Measurements from ENCODE around the gene PCLAF. TPM values are rescaled to one million over a fixed set of nuclear protein-coding genes. Genes with fewer than 3 reads are reported as not detected.

Gene PCLAF
- total RNA-seq, 1 experiment from 2014 or later = 93.5 TPM

DNA sequence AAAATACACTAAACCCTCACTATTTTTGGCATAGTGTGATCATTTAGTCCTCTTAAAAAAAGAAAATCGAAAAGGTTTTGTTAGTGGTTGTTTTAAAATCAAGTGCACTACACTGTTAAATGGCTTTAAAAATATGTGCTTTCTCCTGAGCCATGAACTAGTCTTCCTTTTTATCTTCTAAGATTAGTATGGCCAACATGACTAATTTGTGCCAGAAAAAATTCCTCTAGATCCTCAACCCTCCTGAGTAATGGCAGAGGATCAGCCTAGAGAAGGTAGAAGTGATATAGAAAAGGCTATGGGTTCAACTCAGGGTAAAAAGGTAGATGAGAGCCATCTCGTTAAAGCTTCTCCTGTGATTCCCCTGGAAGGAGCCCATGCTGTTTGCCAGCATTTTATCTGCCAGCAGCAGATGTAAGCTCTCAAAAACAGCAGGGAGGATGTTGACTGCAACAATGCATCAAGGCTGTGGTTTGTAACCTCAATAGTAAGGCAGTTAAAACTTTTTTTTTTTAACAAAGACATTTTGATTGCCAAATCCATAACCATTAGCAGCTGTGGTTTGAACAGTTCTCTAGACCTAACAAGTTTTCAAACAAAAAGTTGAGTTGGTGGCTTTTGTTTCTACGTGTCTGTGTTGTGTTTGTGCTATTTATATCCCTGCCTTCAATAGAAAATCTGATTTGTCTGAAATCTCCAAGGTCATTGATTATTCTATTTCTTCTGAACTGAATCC, 48.9 kb upstream of the PCLAF start:
- no peaks in the 10 kb centered on the region for H3K79me2 ChIP-seq (ENCODE audit: insufficient read depth, low read length)
- TF ChIP-seq, protein P1, sequence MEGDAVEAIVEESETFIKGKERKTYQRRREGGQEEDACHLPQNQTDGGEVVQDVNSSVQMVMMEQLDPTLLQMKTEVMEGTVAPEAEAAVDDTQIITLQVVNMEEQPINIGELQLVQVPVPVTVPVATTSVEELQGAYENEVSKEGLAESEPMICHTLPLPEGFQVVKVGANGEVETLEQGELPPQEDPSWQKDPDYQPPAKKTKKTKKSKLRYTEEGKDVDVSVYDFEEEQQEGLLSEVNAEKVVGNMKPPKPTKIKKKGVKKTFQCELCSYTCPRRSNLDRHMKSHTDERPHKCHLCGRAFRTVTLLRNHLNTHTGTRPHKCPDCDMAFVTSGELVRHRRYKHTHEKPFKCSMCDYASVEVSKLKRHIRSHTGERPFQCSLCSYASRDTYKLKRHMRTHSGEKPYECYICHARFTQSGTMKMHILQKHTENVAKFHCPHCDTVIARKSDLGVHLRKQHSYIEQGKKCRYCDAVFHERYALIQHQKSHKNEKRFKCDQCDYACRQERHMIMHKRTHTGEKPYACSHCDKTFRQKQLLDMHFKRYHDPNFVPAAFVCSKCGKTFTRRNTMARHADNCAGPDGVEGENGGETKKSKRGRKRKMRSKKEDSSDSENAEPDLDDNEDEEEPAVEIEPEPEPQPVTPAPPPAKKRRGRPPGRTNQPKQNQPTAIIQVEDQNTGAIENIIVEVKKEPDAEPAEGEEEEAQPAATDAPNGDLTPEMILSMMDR (IDR thresholded peaks at IDR 0.05 in 2 of 3, conservative IDR thresholded peaks at IDR 0.05 in 1 of 3; ENCODE audit: borderline replicate concordance in 1 of 3, insufficient read depth in 1 of 3, low read depth in 2 of 3, low read length in 2 of 3) = no peak
- no peak for TF ChIP-seq EZH2 (IDR thresholded peaks at IDR 0.05)
- TF ChIP-seq EGR1 (IDR thresholded peaks at IDR 0.05; ENCODE audit: low read depth) = no peak
- no peak for TF ChIP-seq FOSL1 (IDR thresholded peaks at IDR 0.05; ENCODE audit: low read depth)
- TF ChIP-seq, protein P2, sequence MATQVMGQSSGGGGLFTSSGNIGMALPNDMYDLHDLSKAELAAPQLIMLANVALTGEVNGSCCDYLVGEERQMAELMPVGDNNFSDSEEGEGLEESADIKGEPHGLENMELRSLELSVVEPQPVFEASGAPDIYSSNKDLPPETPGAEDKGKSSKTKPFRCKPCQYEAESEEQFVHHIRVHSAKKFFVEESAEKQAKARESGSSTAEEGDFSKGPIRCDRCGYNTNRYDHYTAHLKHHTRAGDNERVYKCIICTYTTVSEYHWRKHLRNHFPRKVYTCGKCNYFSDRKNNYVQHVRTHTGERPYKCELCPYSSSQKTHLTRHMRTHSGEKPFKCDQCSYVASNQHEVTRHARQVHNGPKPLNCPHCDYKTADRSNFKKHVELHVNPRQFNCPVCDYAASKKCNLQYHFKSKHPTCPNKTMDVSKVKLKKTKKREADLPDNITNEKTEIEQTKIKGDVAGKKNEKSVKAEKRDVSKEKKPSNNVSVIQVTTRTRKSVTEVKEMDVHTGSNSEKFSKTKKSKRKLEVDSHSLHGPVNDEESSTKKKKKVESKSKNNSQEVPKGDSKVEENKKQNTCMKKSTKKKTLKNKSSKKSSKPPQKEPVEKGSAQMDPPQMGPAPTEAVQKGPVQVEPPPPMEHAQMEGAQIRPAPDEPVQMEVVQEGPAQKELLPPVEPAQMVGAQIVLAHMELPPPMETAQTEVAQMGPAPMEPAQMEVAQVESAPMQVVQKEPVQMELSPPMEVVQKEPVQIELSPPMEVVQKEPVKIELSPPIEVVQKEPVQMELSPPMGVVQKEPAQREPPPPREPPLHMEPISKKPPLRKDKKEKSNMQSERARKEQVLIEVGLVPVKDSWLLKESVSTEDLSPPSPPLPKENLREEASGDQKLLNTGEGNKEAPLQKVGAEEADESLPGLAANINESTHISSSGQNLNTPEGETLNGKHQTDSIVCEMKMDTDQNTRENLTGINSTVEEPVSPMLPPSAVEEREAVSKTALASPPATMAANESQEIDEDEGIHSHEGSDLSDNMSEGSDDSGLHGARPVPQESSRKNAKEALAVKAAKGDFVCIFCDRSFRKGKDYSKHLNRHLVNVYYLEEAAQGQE (IDR thresholded peaks at IDR 0.05; ENCODE audit: low read depth) = no peak
- TF ChIP-seq YY1 (IDR thresholded peaks at IDR 0.05; ENCODE audit: extremely low read depth, insufficient replicate concordance, low read depth, low read length) = no peak
- TF ChIP-seq, protein P3, sequence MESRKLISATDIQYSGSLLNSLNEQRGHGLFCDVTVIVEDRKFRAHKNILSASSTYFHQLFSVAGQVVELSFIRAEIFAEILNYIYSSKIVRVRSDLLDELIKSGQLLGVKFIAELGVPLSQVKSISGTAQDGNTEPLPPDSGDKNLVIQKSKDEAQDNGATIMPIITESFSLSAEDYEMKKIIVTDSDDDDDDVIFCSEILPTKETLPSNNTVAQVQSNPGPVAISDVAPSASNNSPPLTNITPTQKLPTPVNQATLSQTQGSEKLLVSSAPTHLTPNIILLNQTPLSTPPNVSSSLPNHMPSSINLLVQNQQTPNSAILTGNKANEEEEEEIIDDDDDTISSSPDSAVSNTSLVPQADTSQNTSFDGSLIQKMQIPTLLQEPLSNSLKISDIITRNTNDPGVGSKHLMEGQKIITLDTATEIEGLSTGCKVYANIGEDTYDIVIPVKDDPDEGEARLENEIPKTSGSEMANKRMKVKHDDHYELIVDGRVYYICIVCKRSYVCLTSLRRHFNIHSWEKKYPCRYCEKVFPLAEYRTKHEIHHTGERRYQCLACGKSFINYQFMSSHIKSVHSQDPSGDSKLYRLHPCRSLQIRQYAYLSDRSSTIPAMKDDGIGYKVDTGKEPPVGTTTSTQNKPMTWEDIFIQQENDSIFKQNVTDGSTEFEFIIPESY (IDR thresholded peaks at IDR 0.05; ENCODE audit: extremely low read depth, insufficient replicate concordance, low read length) = no peak
- no peak for TF ChIP-seq SRF (IDR thresholded peaks at IDR 0.05; ENCODE audit: low read depth)
- no peak for TF ChIP-seq EZH2phosphoT487 (IDR thresholded peaks at IDR 0.05; ENCODE audit: borderline replicate concordance)
- TF ChIP-seq POLR2AphosphoS5 (IDR thresholded peaks at IDR 0.05; ENCODE audit: low read depth, low read length) = no peak
- TF ChIP-seq RAD21 (IDR thresholded peaks at IDR 0.05; ENCODE audit: low read depth) = no peak
- H3K4me1 ChIP-seq (ENCODE audit: control insufficient read depth in 1 of 2, insufficient read depth in 2 of 2, low read length in 2 of 2) = peaks cover 7 to 8% of the 10 kb centered on the region in 2 experiments; a peak in 2 of 4 replicates
- no peak for ATAC-seq
- ChIA-PET CTCF (no interaction called here), RAD21 (ENCODE audit: low non-redundant PET in 1 of 2, low total read pairs in 2 of 2, uncharacterized antibody in 2 of 2, unreplicated experiment in 2 of 2) (no interaction called here), POLR2A (no interaction called here)
- no peaks in the 10 kb centered on the region for H3K9me2 ChIP-seq (ENCODE audit: insufficient read depth)
- intact Hi-C loops (cut with micrococcal nuclease) = loop anchor here (5.0 kb wide), 1 partner anchor 297 kb away; no protein-coding TSS in a partner anchor
- no TSS peak for BruUV-seq (replicated peaks)
- no peaks in the 10 kb centered on the region for H3K27me3 ChIP-seq (ENCODE audit: insufficient read depth, low read length)
- H3K36me3 ChIP-seq (ENCODE audit: control insufficient read depth in 1 of 2, insufficient read depth in 2 of 2, low read length in 2 of 2) = 0 out of 4 replicates have a peak, but pooled peaks cover 2 to 3% of the 10 kb centered on the region in 2 experiments
- H3K27ac ChIP-seq (ENCODE audit: low read depth, low read length) = no peak overlapping the region
- H3K4me2 ChIP-seq (ENCODE audit: low read length) = no peak overlapping the region
- no peak for DNase-seq (ENCODE audit: low read depth, low spot score)
- H2AFZ ChIP-seq (ENCODE audit: low read depth, low read length, poor library complexity, severe bottlenecking) = no peak overlapping the region
- H3K9ac ChIP-seq (ENCODE audit: low read length) = no peak overlapping the region
- H4K20me1 ChIP-seq (ENCODE audit: insufficient read depth) = no peaks in the 10 kb centered on the region
- H3K4me3 ChIP-seq (replicated peaks in 1 of 2; ENCODE audit: low read depth in 1 of 2, low read length in 2 of 2) = no peak overlapping the region
- no peaks in the 10 kb centered on the region for H3K9me3 ChIP-seq (ENCODE audit: control insufficient read depth in 1 of 2, insufficient read depth in 1 of 2, low read depth in 1 of 2, low read length in 2 of 2)
